IPS-NIHi11 (cell line): Measurements from ENCODE around the gene SNIP1.
"Not testable (repeated sequence)": the region's sequence is repeated elsewhere in the genome, so short reads cannot be mapped to it uniquely, and the experiment has no call there.

Experiments used
- DNase-seq: peaks from one replicate; pipeline ENCODE4 v3.0.0; 2012; ENCODE audit warnings: mixed read lengths, low spot score

Gene SNIP1

GRCh38 chr1:37559080-37559479 lies 5.0 kb upstream of the SNIP1 start:
- no peak for DNase-seq

DNA sequence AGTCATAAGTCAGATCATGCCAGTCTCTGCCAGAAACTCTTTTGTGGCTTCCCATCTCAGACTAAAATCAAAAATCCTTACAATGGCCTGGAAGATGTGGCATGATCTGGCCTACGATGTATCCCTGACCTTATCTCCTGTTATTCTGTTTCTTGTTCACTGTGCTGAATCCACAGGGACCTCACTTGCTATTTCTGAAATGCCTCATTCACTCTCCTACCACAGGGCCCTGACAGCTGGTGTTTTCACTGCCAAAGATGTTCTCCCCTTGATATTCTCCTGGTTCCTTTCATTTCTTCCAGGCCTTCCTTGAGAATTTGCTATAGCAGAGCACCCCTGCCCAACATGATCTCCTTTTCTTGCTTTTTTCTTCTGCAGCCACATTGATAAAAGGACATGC lies 4.3 kb upstream of the SNIP1 start:
- DNase-seq = no peak

GRCh38 chr1:37557402-37557801 lies 3.3 kb upstream of the SNIP1 start:
- DNase-seq = no peak

- peak; percentile 97 for DNase-seq
Observed at GRCh38 chr1:37556712-37557196, 2.7 kb upstream of the SNIP1 start, which contains the start of gene DNALI1. Gene DNALI1, plus strand, starts transcription at chr1:37556940. Its CDS starts 55 bp downstream, at chr1:37556995.

DNA sequence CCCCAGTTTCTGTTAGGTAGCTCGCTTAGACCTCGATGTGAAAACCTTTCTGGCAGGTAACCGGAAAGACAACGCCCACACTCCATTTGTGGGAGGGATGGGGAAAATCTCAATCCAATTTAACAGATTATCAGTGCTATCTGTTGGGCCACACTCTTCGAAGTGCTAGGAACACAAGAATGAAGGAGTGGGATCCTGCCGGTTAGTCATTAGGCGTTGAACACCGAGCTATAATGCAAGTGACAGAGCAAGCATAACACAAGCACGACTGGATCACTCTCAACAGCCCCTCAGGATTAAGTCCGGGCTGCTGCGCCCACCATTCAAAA lies 531 bp downstream of the SNIP1 start:
- no peak for DNase-seq

DNA sequence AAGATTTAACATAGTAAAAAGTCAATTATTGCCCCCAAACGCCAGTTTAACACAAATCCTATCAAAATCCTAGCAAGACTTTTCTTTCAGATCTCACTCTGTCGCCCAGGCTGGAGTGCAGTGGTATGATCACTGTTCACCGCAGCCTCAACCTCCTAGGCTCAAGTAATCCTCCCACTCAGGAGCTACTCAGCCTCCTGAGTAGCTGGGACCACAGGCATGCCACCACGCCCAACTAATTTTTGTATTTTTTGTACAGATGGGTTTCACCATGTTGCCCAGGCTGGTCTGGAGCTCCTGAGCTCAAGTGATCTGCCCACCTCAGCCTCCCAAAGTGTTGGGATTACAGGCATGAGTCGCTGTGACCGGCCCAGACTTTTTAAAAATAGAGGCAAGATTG lies 4.8 kb downstream of the SNIP1 start:
- DNase-seq = no peak

GRCh38 chr1:37545019-37545418 lies 9.1 kb downstream of the SNIP1 start:
- DNase-seq = no peak

- DNase-seq = no peak
Observed at GRCh38 chr1:37544530-37544929, 9.6 kb downstream of the SNIP1 start.

DNA sequence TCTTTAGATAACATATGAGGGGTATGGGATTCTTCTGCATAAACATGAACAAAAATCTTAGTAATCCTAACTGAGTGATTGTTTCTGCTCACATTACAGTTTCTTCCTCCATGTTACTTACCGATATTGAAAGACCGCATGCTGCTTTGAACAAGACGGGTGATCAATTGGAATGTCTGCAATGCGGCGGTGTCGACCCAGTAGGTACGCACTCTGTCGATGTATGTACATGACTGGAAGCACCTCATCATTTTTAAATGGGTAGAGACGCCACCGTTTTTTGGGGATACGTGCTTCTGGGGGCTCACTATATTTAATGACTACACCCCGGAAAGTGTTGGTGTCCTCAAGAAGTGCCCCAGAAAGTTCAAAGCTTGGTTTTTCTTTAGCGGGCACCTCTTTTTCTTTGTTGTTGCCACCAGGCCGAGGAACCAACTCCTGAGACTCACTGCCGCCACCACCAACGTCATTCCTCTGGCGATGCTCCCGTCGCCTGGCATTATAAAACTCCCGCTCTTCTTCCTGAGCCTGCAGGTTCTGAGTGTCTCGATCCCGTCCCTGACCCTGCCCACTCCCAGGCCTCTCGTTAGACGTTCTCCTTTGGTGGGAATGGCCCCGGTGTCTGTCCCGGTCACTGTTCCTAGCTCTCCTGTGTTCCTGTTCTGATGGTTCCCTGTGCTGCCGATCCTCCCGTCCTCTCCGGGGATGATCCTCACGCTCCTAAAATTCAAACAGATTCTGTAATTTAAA lies 13.9 kb downstream of the SNIP1 start:
- no peak for DNase-seq

DNA sequence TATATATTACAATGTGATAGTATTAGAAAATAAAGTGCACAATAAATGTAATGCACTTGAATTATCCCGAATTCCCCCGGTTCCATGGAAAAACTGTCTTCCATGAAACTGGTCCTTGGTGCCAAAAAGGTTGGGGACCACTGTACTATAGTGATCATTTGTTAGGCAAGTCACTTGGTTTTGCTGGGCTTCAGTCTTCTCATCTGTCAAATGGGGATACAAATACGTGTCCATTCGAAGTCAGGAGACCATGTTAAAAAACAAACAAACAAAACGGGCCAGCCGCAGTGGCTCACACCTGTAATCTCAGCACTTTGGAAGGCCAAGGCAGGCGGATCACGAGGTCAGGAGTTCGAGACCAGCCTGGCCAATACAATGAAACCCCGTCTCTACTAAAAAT lies 14.9 kb downstream of the SNIP1 start:
- DNase-seq = not testable (repeated sequence)

- no peak for DNase-seq
Observed at GRCh38 chr1:37537378-37537777, 16.7 kb downstream of the SNIP1 start.

GRCh38 chr1:37533317-37534093 lies 20.6 kb downstream of the SNIP1 start:
- DNase-seq = no peak

DNA sequence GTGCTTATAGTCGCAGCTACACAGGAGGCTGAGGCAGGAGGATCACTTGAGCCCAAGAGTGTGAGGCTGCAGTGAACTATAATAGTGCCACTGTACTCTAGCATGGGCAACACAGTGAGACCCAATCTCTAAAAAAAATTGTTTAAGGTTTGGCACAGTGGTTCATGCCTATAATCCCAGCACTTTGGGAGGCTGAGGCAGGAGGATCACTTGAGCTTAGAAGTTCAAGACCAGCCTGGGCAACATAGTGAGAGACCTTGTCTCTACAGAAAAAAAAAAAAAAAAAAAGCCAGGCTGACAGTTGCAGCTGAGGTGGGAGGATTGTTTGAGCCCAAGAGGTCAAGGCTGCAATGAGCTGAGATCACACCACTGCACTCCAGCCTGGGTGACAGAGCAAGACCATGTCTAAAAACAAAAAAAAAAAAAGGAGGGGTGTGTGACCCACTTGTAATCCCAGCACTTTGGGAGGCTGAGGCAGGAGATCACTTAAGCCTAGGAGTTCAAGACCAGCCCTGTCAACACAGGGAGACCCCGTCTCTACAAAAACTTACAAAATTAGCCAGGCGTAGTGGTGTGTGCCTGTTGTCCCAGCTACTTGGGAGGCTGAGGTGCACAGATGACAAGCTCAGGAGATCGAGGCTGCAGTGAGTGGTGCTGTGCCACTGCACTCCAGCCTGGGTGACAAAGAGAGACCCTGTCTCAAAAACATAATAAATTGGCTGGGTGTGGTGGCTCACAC lies 21.5 kb downstream of the SNIP1 start:
- not testable (repeated sequence) for DNase-seq

DNA sequence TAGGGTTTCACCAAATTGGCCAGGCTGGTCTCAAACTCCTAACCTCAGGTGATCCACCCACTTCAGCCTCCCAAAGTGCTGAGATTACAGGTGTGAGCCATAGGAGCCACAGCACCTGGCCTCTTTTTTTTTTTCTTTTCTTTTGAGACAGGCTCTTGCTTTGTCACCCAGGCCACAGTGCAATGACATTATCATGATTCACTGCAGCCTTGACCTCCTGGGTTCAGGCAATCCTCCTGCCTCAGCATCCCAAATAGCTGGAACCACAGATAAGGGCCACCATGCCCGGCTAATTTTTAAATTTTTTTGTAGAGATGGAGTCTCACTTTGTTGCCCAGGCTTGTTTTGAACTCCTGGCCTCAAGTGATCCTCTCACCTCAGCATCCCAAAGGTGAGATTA lies 24.2 kb downstream of the SNIP1 start:
- DNase-seq = not testable (repeated sequence)

GRCh38 chr1:37519613-37520012 lies 34.5 kb downstream of the SNIP1 start:
- DNase-seq = no peak

- not testable (repeated sequence) for DNase-seq
Observed at GRCh38 chr1:37518929-37519328, 35.2 kb downstream of the SNIP1 start.

- DNase-seq = not testable (repeated sequence)
Observed at GRCh38 chr1:37518241-37518640, 35.9 kb downstream of the SNIP1 start.

DNA sequence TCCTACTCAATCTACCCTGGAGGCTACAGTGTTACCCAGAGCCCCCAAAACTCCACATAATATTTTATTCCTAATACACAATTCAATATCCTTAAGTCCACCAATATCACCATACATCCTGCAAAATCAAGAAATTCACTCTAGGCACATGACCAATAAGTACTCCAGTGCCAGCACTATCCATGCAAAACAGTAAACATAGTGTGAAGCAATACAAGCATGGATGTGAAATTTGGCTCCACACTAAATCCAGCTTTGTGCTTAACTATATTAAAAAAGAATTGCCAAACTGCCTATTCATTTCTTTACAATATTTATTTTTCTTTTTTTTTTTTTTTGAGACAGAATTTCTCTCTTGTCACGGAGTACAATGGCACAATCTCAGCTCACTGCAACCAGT lies 36.5 kb downstream of the SNIP1 start:
- DNase-seq = no peak

DNA sequence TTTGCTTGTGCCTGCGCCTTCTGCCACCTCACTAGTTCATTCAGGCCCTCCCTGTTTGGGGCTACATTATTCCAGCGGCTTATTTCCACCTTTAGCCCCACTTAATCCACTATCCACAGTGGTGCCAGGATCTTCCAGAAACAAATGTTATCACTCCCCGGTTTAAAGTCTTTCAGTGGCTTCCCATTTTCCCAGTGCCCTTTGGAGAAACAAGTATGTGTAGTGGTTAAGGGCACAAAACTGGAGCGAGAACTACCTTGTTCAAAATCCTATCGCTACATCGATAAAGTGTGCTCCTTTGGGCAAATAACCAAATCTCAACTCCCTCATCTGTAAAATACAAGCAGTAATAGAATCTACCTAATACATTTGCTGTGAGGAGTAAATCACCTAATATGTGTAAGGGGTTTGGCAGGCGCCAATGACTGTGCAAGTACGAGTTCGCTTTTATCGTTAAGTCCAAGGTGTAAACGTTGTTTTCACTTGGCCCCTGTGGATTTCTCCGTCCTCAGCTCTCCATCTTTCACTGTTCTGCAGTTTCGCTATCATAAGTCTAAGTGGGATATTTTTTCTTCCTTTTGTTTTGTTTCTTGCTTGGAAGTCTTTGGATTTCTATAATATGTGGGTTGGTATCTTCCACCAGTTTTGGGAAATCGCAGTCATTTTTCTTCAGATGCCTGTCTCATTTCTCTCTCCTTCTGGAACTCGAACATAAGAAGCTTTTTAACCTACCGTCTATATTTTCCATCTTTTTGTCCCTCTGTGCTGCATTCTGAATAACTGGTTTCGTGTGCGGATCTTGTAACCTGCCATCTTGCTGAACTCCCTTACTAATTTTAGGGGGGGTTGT lies 38.7 kb downstream of the SNIP1 start:
- no peak for DNase-seq

GRCh38 chr1:37514350-37515184 lies 39.5 kb downstream of the SNIP1 start, which contains the start of gene MEAF6:
Gene MEAF6, minus strand, starts transcription at chr1:37514766. Its CDS starts 20 bp downstream, at chr1:37514746.
- peak; percentile 93 for DNase-seq
